ENCODE measurements around the gene CLIC5.
"Not testable (repeated sequence)": the region's sequence is repeated elsewhere in the genome, so short reads cannot be mapped to it uniquely, and the experiment has no call there.

CLIC5 gene

GRCh38 chr6:45928721-45929305 lies 86.8 kb downstream of the CLIC5 start:
- Histone ChIP-seq H3K4me3 (ENCODE audit: low read length) (no peak overlapping the region), H3K4me1 (ENCODE audit: control insufficient read depth, insufficient read depth, low read length) (no peaks in the 10 kb centered on the region), H3K36me3 (ENCODE audit: control insufficient read depth, insufficient read depth, low read length) (no peaks in the 10 kb centered on the region), H3K9me3 (ENCODE audit: control insufficient read depth, low read length) (no peaks in the 10 kb centered on the region), H3K9ac (ENCODE audit: low read length) (no peak overlapping the region), H3K27me3 (ENCODE audit: control insufficient read depth, insufficient read depth, low read length) (no peaks in the 10 kb centered on the region)

GRCh38 chr6:45927421-45928320 lies 88.0 kb downstream of the CLIC5 start:
- Histone ChIP-seq H3K9me3 (ENCODE audit: control insufficient read depth, low read length) (no peaks in the 10 kb centered on the region), H3K36me3 (ENCODE audit: control insufficient read depth, insufficient read depth, low read length) (no peaks in the 10 kb centered on the region), H3K9ac (ENCODE audit: low read length) (no peak overlapping the region)

GRCh38 chr6:45926423-45926822 lies 89.2 kb downstream of the CLIC5 start:
- H3K27me3 ChIP-seq (ENCODE audit: control insufficient read depth, insufficient read depth, low read length); H3K4me3 ChIP-seq (ENCODE audit: low read length); H3K36me3 ChIP-seq (ENCODE audit: control insufficient read depth, insufficient read depth, low read length); H3K4me1 ChIP-seq (ENCODE audit: control insufficient read depth, insufficient read depth, low read length); H3K9me3 ChIP-seq (ENCODE audit: control insufficient read depth, low read length); H3K9ac ChIP-seq (ENCODE audit: low read length): not testable (repeated sequence)

More at GRCh38 chr6:45927421-45928320, 88.0 kb downstream of the CLIC5 start:
- H3K27me3 ChIP-seq (ENCODE audit: control insufficient read depth, insufficient read depth, low read length): no peaks in the 10 kb centered on the region
- no peaks in the 10 kb centered on the region for H3K4me1 ChIP-seq (ENCODE audit: control insufficient read depth, insufficient read depth, low read length)
- no peak overlapping the region for H3K4me3 ChIP-seq (ENCODE audit: low read length)

GRCh38 chr6:45924763-45925342 lies 90.8 kb downstream of the CLIC5 start:
- no peaks in the 10 kb centered on the region for H3K27me3 ChIP-seq (ENCODE audit: control insufficient read depth, insufficient read depth, low read length)
- no peak overlapping the region for H3K4me3 ChIP-seq (ENCODE audit: low read length)
- no peaks in the 10 kb centered on the region for H3K4me1 ChIP-seq (ENCODE audit: control insufficient read depth, insufficient read depth, low read length)
- H3K36me3 ChIP-seq (ENCODE audit: control insufficient read depth, insufficient read depth, low read length): no peaks in the 10 kb centered on the region
- H3K9ac ChIP-seq (ENCODE audit: low read length): no peak overlapping the region
- H3K9me3 ChIP-seq (ENCODE audit: control insufficient read depth, low read length): no peaks in the 10 kb centered on the region

- H3K36me3 ChIP-seq (ENCODE audit: control insufficient read depth, insufficient read depth, low read length): no peaks in the 10 kb centered on the region
- no peaks in the 10 kb centered on the region for H3K4me1 ChIP-seq (ENCODE audit: control insufficient read depth, insufficient read depth, low read length)
- H3K9me3 ChIP-seq (ENCODE audit: control insufficient read depth, low read length): no peaks in the 10 kb centered on the region
- H3K9ac ChIP-seq (ENCODE audit: low read length): no peak overlapping the region
- H3K27me3 ChIP-seq (ENCODE audit: control insufficient read depth, insufficient read depth, low read length): no peaks in the 10 kb centered on the region
- H3K4me3 ChIP-seq (ENCODE audit: low read length): no peak overlapping the region
These were observed 91.7 kb downstream of the CLIC5 start for GRCh38 chr6:45923831-45924391.

GRCh38 chr6:45922728-45923351 lies 92.8 kb downstream of the CLIC5 start:
- H3K9ac ChIP-seq (ENCODE audit: low read length): no peak overlapping the region
- no peaks in the 10 kb centered on the region for H3K36me3 ChIP-seq (ENCODE audit: control insufficient read depth, insufficient read depth, low read length)
- H3K4me3 ChIP-seq (ENCODE audit: low read length): no peak overlapping the region

GRCh38 chr6:45921691-45922281 lies 93.9 kb downstream of the CLIC5 start:
- Histone ChIP-seq H3K9ac (ENCODE audit: low read length) (no peak overlapping the region), H3K4me3 (ENCODE audit: low read length) (no peak overlapping the region), H3K4me1 (ENCODE audit: control insufficient read depth, insufficient read depth, low read length) (no peaks in the 10 kb centered on the region), H3K9me3 (ENCODE audit: control insufficient read depth, low read length) (no peaks in the 10 kb centered on the region), H3K27me3 (ENCODE audit: control insufficient read depth, insufficient read depth, low read length) (no peaks in the 10 kb centered on the region), H3K36me3 (ENCODE audit: control insufficient read depth, insufficient read depth, low read length) (no peaks in the 10 kb centered on the region)

More at GRCh38 chr6:45922728-45923351, 92.8 kb downstream of the CLIC5 start:
- Histone ChIP-seq H3K27me3 (ENCODE audit: control insufficient read depth, insufficient read depth, low read length) (no peaks in the 10 kb centered on the region), H3K9me3 (ENCODE audit: control insufficient read depth, low read length) (no peaks in the 10 kb centered on the region), H3K4me1 (ENCODE audit: control insufficient read depth, insufficient read depth, low read length) (no peaks in the 10 kb centered on the region)

- H3K9me3 ChIP-seq (ENCODE audit: control insufficient read depth, low read length): no peaks in the 10 kb centered on the region
- no peak overlapping the region for H3K4me3 ChIP-seq (ENCODE audit: low read length)
- no peak overlapping the region for H3K9ac ChIP-seq (ENCODE audit: low read length)
- H3K4me1 ChIP-seq (ENCODE audit: control insufficient read depth, insufficient read depth, low read length): no peaks in the 10 kb centered on the region
- H3K27me3 ChIP-seq (ENCODE audit: control insufficient read depth, insufficient read depth, low read length): no peaks in the 10 kb centered on the region
- H3K36me3 ChIP-seq (ENCODE audit: control insufficient read depth, insufficient read depth, low read length): no peaks in the 10 kb centered on the region
These were observed 94.7 kb downstream of the CLIC5 start for GRCh38 chr6:45920819-45921511.

- Histone ChIP-seq H3K36me3 (ENCODE audit: control insufficient read depth, insufficient read depth, low read length) (no peaks in the 10 kb centered on the region), H3K9ac (ENCODE audit: low read length) (no peak overlapping the region), H3K9me3 (ENCODE audit: control insufficient read depth, low read length) (no peaks in the 10 kb centered on the region), H3K4me1 (ENCODE audit: control insufficient read depth, insufficient read depth, low read length) (no peaks in the 10 kb centered on the region), H3K27me3 (ENCODE audit: control insufficient read depth, insufficient read depth, low read length) (no peaks in the 10 kb centered on the region), H3K4me3 (ENCODE audit: low read length) (no peak overlapping the region)
These were observed 98.2 kb downstream of the CLIC5 start for GRCh38 chr6:45917439-45917838.

- Histone ChIP-seq H3K9me3 (ENCODE audit: control insufficient read depth, low read length) (no peaks in the 10 kb centered on the region), H3K4me1 (ENCODE audit: control insufficient read depth, insufficient read depth, low read length) (no peaks in the 10 kb centered on the region), H3K9ac (ENCODE audit: low read length) (no peak overlapping the region), H3K36me3 (ENCODE audit: control insufficient read depth, insufficient read depth, low read length) (no peaks in the 10 kb centered on the region), H3K27me3 (ENCODE audit: control insufficient read depth, insufficient read depth, low read length) (no peaks in the 10 kb centered on the region), H3K4me3 (ENCODE audit: low read length) (no peak overlapping the region)
These were observed 99.0 kb downstream of the CLIC5 start for GRCh38 chr6:45916692-45917091.

- no peaks in the 10 kb centered on the region for H3K4me1 ChIP-seq (ENCODE audit: control insufficient read depth, insufficient read depth, low read length)
- H3K27me3 ChIP-seq (ENCODE audit: control insufficient read depth, insufficient read depth, low read length): no peaks in the 10 kb centered on the region
- H3K9ac ChIP-seq (ENCODE audit: low read length): no peak overlapping the region
- H3K9me3 ChIP-seq (ENCODE audit: control insufficient read depth, low read length): no peaks in the 10 kb centered on the region
- no peaks in the 10 kb centered on the region for H3K36me3 ChIP-seq (ENCODE audit: control insufficient read depth, insufficient read depth, low read length)
- H3K4me3 ChIP-seq (ENCODE audit: low read length): no peak overlapping the region
These were observed 99.7 kb downstream of the CLIC5 start for GRCh38 chr6:45915780-45916468.
